K562 (cell line): ENCODE measurements around the gene DKC1. TPM values are rescaled to one million over a fixed set of nuclear protein-coding genes. Genes with fewer than 3 reads are reported as not detected.

Source experiments
- ILF3 ChIP-seq: fragments of 450-650 bp; IDR thresholded peaks from 2 replicates; pipeline ENCODE4 v1.6.1; 2018; ENCODE audit warnings: antibody characterized with exemption, mild to moderate bottlenecking, moderate library complexity, borderline replicate concordance
- KAT8 ChIP-seq: fragments of 450-650 bp; IDR thresholded peaks from 2 replicates; pipeline ENCODE4 v1.6.1; 2016; ENCODE audit warnings: low read depth, mild to moderate bottlenecking
- KLF16 ChIP-seq: IDR thresholded peaks from 2 replicates; pipeline ENCODE4 v1.6.1; 2016; ENCODE audit warnings: antibody characterized with exemption
- MEIS2 ChIP-seq: fragments of 450-650 bp; IDR thresholded peaks from 2 replicates; pipeline ENCODE4 v1.6.1; 2014; ENCODE audit warnings: mild to moderate bottlenecking; ENCODE audit not compliant: partially characterized antibody
- PTRF ChIP-seq: fragments of 450-650 bp; IDR thresholded peaks from 2 replicates; pipeline ENCODE4 v1.6.1; 2016; ENCODE audit warnings: mild to moderate bottlenecking, missing genetic modification characterization, missing compliant biosample characterization
- RAD21 ChIP-seq, 2 experiments: fragments of 250-450 bp in 1 of 2; fragments of 450-650 bp in 1 of 2; sonication (Bioruptor Pico) in 1 of 2; formaldehyde crosslinking in 1 of 2; IDR thresholded peaks in 1 of 2; conservative IDR thresholded peaks in 1 of 2; 2 replicates each; pipeline versions ENCODE4 v1.4.0 to v1.8.0; 2020 to 2022; ENCODE audit warnings: mild to moderate bottlenecking in 2 of 2, moderate library complexity in 1 of 2
- RBM22 ChIP-seq: fragments of 200-400 bp; formaldehyde crosslinking; IDR thresholded peaks from 2 replicates; pipeline ENCODE4 v1.6.1; 2018; ENCODE audit warnings: low read length, low read depth; ENCODE audit not compliant: poor library complexity, severe bottlenecking
- RBM39 ChIP-seq: fragments of 200-400 bp; formaldehyde crosslinking; optimal IDR thresholded peaks from 2 replicates; pipeline ENCODE3; 2018; ENCODE audit warnings: low read depth, low read length
- TAF15 ChIP-seq: fragments of 200-400 bp; formaldehyde crosslinking; IDR thresholded peaks from 2 replicates; pipeline ENCODE4 v1.6.1; 2017; ENCODE audit warnings: mild to moderate bottlenecking, low read depth, low read length, moderate library complexity
- ZBTB8A ChIP-seq: fragments of 450-650 bp; IDR thresholded peaks from 2 replicates; pipeline ENCODE4 v1.6.1; 2018; ENCODE audit warnings: mild to moderate bottlenecking, moderate library complexity; ENCODE audit not compliant: partially characterized antibody
- ZNF717 ChIP-seq: fragments of 250-450 bp; sonication (Bioruptor Pico); IDR thresholded peaks from 2 replicates; pipeline ENCODE4 v1.5.0; 2021
- ZNF766 ChIP-seq: fragments of 200-800 bp; sonication (Bioruptor generic); conservative IDR thresholded peaks from 2 replicates; pipeline ENCODE4 v1.6.1; 2016; ENCODE audit warnings: missing genetic modification characterization, missing compliant biosample characterization
- polyA plus RNA-seq, 8 experiments: library from polyadenylated mRNA; depleted of rRNA in 4 of 8; stranded (reverse) in 5 of 8; unstranded in 3 of 8; fragments of >200 nt; fragmentation: Nextera tagmentation in 2 of 8; fragmentation: Illumina TruSeq in 1 of 8; extraction: Ambion mirVana in 2 of 8; extraction: Trizol in 1 of 8; gene quantifications; 2 replicates each; pipeline versions ENCODE4 v1.2.1 to v1.2.3, GENCODE V29; 2011 to 2014; ENCODE audit warnings: inconsistent platforms in 1 of 8, missing spikeins in 1 of 8
- total RNA-seq, 7 experiments: library from RNA; depleted of rRNA in 6 of 7; stranded (reverse); fragments of >200 nt in 6 of 7; fragmentation: Illumina TruSeq in 2 of 7; extraction: Trizol in 2 of 7; gene quantifications; 2 replicates each; pipeline versions ENCODE4 v1.2.1 to v1.2.3, GENCODE V29; 2011 to 2021; ENCODE audit warnings: low replicate concordance in 1 of 7
- TF ChIP-seq, protein P1 (sequence below): fragments of 450-650 bp; IDR thresholded peaks from 2 replicates; pipeline ENCODE4 v1.6.1; 2016; ENCODE audit warnings: low read depth
- TF ChIP-seq, protein P2 (sequence below): sonication (generic); formaldehyde crosslinking; IDR thresholded peaks from 2 replicates; pipeline ENCODE4 v1.8.0; 2023; ENCODE audit warnings: mild to moderate bottlenecking, missing genetic modification reagents
- TF ChIP-seq, protein P3 (sequence below), 2 experiments: fragments of 250-450 bp in 1 of 2; fragments of 450-650 bp in 1 of 2; sonication (Bioruptor Pico) in 1 of 2; IDR thresholded peaks; 2 replicates each; pipeline versions ENCODE4 v1.6.1 to v1.8.0; 2016 to 2021; ENCODE audit warnings: mild to moderate bottlenecking in 2 of 2, moderate library complexity in 2 of 2, missing compliant biosample characterization in 1 of 2, missing genetic modification characterization in 1 of 2

DKC1 gene
- total and polyA plus RNA-seq, 9 of the 15 experiments (the other 6 are each of a cell fraction or from before 2014, with no cell fraction given), result 205 to 313 (median 219) TPM

DNA sequence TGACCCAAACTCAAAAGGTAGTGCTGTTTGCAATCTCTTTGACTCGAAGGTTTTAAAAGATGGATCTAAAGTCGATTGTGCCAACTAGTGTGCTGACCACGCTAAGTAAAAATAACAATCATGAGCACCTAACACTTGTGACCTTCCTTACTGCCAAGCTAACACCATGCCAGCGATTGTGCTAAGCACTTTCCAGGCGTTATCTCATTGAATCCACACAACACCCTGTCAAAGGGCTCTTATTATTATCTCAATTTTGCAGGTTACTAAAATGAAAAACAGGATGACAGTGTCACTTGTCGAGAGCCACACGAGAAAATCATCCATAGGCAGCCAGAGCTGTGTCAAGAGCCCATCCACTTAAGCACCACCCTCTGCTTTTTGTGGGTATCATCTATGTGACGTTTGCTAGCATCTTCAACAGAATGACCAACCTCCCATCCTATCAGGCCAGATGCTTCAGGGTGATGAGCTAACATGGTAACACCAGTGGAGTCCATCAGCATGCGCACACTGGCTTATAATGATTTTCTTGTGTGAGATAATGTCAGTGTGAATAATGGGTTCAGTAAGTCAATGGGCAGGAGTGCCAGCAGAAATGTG is 10.9 kb upstream of the DKC1 start (continued):
- TF ChIP-seq, protein P1, sequence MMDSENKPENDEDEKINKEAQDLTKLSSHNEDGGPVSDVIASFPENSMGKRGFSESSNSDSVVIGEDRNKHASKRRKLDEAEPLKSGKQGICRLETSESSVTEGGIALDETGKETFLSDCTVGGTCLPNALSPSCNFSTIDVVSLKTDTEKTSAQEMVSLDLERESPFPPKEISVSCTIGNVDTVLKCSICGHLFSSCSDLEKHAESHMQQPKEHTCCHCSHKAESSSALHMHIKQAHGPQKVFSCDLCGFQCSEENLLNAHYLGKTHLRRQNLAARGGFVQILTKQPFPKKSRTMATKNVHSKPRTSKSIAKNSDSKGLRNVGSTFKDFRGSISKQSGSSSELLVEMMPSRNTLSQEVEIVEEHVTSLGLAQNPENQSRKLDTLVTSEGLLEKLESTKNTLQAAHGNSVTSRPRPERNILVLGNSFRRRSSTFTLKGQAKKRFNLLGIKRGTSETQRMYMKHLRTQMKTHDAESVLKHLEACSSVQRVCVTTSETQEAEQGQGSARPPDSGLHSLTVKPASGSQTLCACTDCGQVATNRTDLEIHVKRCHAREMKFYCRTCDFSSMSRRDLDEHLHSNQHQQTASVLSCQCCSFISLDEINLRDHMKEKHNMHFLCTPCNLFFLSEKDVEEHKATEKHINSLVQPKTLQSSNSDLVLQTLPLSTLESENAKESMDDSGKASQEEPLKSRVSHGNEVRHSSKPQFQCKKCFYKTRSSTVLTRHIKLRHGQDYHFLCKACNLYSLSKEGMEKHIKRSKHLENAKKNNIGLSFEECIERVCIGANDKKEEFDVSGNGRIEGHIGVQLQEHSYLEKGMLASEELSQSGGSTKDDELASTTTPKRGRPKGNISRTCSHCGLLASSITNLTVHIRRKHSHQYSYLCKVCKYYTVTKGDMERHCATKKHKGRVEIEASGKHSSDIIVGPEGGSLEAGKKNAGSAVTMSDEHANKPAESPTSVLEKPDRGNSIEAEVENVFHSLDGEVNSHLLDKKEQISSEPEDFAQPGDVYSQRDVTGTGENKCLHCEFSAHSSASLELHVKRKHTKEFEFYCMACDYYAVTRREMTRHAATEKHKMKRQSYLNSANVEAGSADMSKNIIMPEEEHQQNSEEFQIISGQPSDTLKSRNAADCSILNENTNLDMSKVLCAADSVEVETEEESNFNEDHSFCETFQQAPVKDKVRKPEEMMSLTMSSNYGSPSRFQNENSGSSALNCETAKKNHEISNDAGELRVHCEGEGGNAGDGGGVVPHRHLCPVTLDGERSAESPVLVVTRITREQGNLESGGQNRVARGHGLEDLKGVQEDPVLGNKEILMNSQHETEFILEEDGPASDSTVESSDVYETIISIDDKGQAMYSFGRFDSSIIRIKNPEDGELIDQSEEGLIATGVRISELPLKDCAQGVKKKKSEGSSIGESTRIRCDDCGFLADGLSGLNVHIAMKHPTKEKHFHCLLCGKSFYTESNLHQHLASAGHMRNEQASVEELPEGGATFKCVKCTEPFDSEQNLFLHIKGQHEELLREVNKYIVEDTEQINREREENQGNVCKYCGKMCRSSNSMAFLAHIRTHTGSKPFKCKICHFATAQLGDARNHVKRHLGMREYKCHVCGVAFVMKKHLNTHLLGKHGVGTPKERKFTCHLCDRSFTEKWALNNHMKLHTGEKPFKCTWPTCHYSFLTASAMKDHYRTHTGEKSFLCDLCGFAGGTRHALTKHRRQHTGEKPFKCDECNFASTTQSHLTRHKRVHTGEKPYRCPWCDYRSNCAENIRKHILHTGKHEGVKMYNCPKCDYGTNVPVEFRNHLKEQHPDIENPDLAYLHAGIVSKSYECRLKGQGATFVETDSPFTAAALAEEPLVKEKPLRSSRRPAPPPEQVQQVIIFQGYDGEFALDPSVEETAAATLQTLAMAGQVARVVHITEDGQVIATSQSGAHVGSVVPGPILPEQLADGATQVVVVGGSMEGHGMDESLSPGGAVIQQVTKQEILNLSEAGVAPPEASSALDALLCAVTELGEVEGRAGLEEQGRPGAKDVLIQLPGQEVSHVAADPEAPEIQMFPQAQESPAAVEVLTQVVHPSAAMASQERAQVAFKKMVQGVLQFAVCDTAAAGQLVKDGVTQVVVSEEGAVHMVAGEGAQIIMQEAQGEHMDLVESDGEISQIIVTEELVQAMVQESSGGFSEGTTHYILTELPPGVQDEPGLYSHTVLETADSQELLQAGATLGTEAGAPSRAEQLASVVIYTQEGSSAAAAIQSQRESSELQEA, result no peak
- TF ChIP-seq TAF15 (no peak), RAD21 (CRISPR knock-in tag; conservative IDR thresholded peaks at IDR 0.05 in 1 of 2, IDR thresholded peaks at IDR 0.05 in 1 of 2) (no peak), PTRF (no peak), MEIS2 (peak; percentile 81), ZNF717 (no peak), ILF3 (no peak), KAT8 (no peak), RBM22 (no peak), ZNF766 (CRISPR knock-in tag) (no peak), ZBTB8A (no peak), KLF16 (peak; percentile 65; the same call in 1 of the 2 replicates), RBM39 (no peak)
- TF ChIP-seq, protein P2, sequence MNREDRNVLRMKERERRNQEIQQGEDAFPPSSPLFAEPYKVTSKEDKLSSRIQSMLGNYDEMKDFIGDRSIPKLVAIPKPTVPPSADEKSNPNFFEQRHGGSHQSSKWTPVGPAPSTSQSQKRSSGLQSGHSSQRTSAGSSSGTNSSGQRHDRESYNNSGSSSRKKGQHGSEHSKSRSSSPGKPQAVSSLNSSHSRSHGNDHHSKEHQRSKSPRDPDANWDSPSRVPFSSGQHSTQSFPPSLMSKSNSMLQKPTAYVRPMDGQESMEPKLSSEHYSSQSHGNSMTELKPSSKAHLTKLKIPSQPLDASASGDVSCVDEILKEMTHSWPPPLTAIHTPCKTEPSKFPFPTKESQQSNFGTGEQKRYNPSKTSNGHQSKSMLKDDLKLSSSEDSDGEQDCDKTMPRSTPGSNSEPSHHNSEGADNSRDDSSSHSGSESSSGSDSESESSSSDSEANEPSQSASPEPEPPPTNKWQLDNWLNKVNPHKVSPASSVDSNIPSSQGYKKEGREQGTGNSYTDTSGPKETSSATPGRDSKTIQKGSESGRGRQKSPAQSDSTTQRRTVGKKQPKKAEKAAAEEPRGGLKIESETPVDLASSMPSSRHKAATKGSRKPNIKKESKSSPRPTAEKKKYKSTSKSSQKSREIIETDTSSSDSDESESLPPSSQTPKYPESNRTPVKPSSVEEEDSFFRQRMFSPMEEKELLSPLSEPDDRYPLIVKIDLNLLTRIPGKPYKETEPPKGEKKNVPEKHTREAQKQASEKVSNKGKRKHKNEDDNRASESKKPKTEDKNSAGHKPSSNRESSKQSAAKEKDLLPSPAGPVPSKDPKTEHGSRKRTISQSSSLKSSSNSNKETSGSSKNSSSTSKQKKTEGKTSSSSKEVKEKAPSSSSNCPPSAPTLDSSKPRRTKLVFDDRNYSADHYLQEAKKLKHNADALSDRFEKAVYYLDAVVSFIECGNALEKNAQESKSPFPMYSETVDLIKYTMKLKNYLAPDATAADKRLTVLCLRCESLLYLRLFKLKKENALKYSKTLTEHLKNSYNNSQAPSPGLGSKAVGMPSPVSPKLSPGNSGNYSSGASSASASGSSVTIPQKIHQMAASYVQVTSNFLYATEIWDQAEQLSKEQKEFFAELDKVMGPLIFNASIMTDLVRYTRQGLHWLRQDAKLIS (CRISPR knock-in tag), result no peak
- TF ChIP-seq, protein P3, sequence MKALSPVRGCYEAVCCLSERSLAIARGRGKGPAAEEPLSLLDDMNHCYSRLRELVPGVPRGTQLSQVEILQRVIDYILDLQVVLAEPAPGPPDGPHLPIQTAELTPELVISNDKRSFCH (CRISPR knock-in tag; IDR thresholded peaks at IDR 0.05), result no peak
- TF ChIP-seq, protein P3 (tag; IDR thresholded peaks at IDR 0.05), result peak; percentile 49; the same call in 1 of the 2 replicates
